Activated B cell treated with CpG ODN at 0.5 μM for 24 hours (primary cell): ENCODE data around the gene ANKS1A. TPM values are rescaled to one million over a fixed set of nuclear protein-coding genes. Genes with fewer than 3 reads are reported as not detected.
A peak's percentile ranks its signal among the peaks of the same experiment; 100 is the strongest.

Source experiments
- ATAC-seq: fragments of 200-7000 bp; cut with Tn5 transposase; one replicate; pipeline ENCODE4 v1.10.0; 2021; ENCODE audit warnings: low read depth, mild to moderate bottlenecking, moderate library complexity
- CTCF ChIA-PET: fragments of 350-600 bp; sonication (Branson Sonifier 250); formaldehyde crosslinking; loops from one replicate; lab custom pipeline; 2021; ENCODE audit warnings: antibody characterized with exemption; lab: Charles Lee
- POLR2A ChIA-PET: fragments of 350-600 bp; sonication (Branson Sonifier 250); formaldehyde crosslinking; loops from one replicate; lab custom pipeline; 2021; ENCODE audit warnings: antibody characterized with exemption; lab: Charles Lee
- DNase-seq: peaks from one replicate; pipeline ENCODE4 v3.0.0; 2022
- H3K27ac Mint-ChIP-seq: one replicate; pipeline ENCODE4 v1.8.0; 2020; ENCODE audit warnings: mixed read lengths
- H3K27me3 Mint-ChIP-seq: one replicate; pipeline ENCODE4 v1.8.0; 2021; ENCODE audit warnings: mixed read lengths
- H3K36me3 Mint-ChIP-seq: one replicate; pipeline ENCODE4 v1.8.0; 2021; ENCODE audit warnings: low read depth, mixed read lengths
- H3K4me1 Mint-ChIP-seq: one replicate; pipeline ENCODE4 v1.8.0; 2021; ENCODE audit warnings: mixed read lengths
- H3K4me3 Mint-ChIP-seq: one replicate; pipeline ENCODE4 v1.8.0; 2020; ENCODE audit warnings: mild to moderate bottlenecking, mixed read lengths
- H3K9me3 Mint-ChIP-seq: one replicate; pipeline ENCODE4 v1.8.0; 2020; ENCODE audit warnings: mixed read lengths
- intact Hi-C: fragments of 100-400 bp; cut with micrococcal nuclease; formaldehyde crosslinking; loops from one replicate; pipeline ENCODE4 v1.15.1; 2024
- total RNA-seq: library from RNA; stranded (reverse); gene quantifications from 2 replicates; pipeline ENCODE4 v1.2.3, GENCODE V29; 2022
- TF ChIP-seq, protein P1 (sequence below): fragments of 200-600 bp; IDR thresholded peaks from one replicate; pipeline ENCODE4 v1.8.0; 2022; ENCODE audit warnings: antibody characterized with exemption, mild to moderate bottlenecking

The ANKS1A gene
- total RNA-seq, 1 donor from 2014 or later = 12.6 TPM

DNA sequence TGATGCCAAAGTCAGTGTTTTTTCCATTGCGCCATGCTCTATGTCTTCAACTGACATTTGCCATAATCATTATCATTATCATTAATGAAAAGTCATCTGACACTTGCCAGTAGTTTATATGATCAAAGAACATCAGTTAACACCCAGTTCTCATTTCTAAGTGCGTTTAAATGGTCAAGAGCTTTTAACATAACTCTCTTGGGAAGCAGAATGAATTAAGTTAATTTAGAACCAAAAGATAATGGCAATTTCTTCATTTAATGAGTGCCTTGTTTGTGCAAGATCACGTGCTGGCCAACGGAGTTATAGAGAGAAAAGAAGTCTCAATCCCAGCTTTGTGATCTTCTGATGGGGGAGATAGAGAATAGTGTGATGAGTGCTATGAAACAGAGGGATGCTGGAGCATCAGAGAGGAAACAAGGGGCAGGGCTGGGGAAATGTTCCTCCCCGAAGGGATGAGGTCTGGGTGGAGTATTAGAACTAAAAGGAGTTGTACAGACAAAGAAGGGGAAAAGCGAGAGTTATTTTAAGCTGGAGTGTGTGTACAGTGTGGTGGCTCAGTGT is 20.3 kb downstream of the ANKS1A start:
- no peaks in the 10 kb centered on the region for H3K9me3 Mint-ChIP-seq
- no peak overlapping the region for H3K4me3 Mint-ChIP-seq
- DNase-seq (no peak), ATAC-seq (no peak)
- no peaks in the 10 kb centered on the region for H3K27me3 Mint-ChIP-seq
- TF ChIP-seq, protein P1, sequence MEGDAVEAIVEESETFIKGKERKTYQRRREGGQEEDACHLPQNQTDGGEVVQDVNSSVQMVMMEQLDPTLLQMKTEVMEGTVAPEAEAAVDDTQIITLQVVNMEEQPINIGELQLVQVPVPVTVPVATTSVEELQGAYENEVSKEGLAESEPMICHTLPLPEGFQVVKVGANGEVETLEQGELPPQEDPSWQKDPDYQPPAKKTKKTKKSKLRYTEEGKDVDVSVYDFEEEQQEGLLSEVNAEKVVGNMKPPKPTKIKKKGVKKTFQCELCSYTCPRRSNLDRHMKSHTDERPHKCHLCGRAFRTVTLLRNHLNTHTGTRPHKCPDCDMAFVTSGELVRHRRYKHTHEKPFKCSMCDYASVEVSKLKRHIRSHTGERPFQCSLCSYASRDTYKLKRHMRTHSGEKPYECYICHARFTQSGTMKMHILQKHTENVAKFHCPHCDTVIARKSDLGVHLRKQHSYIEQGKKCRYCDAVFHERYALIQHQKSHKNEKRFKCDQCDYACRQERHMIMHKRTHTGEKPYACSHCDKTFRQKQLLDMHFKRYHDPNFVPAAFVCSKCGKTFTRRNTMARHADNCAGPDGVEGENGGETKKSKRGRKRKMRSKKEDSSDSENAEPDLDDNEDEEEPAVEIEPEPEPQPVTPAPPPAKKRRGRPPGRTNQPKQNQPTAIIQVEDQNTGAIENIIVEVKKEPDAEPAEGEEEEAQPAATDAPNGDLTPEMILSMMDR = no peak
- CTCF ChIA-PET = no interaction called here
- H3K4me1 Mint-ChIP-seq = peaks cover 19% of the 10 kb centered on the region
- H3K27ac Mint-ChIP-seq = no peak overlapping the region
- intact Hi-C loops = no loop called here
- no peaks in the 10 kb centered on the region for H3K36me3 Mint-ChIP-seq
- POLR2A ChIA-PET = no interaction called here

DNA sequence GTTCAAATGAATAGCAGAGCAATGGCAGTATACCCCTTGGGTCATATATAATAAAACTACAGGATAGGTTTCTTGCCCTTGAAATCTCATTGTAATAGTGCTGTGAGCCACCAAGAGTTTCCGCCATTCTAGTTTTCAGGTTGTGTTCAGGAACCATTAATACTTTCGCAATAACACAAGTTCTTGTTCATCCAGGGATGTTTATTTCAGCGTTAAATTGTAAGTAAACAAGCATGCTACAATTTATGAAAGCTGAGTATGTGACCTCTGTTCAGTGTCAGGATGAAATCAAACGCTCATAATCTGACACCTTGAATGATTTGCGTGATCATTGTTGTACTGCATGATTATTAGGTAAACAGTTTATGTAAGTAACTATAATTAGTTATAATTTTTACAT is 22.8 kb downstream of the ANKS1A start:
- Mint-ChIP-seq H3K27ac (no peak overlapping the region), H3K36me3 (no peaks in the 10 kb centered on the region), H3K9me3 (no peaks in the 10 kb centered on the region), H3K4me3 (no peak overlapping the region), H3K27me3 (no peaks in the 10 kb centered on the region), H3K4me1 (peaks cover 19% of the 10 kb centered on the region)
- no peak for ATAC-seq
- no peak for DNase-seq
- CTCF ChIA-PET = no interaction called here
- intact Hi-C loops = no loop called here
- POLR2A ChIA-PET = interaction anchor here (1.0 kb wide), 1 partner anchor 23 kb away, joined by 4 read pairs; the partner anchor contains the start of gene ANKS1A
- TF ChIP-seq, protein P1 = no peak

DNA sequence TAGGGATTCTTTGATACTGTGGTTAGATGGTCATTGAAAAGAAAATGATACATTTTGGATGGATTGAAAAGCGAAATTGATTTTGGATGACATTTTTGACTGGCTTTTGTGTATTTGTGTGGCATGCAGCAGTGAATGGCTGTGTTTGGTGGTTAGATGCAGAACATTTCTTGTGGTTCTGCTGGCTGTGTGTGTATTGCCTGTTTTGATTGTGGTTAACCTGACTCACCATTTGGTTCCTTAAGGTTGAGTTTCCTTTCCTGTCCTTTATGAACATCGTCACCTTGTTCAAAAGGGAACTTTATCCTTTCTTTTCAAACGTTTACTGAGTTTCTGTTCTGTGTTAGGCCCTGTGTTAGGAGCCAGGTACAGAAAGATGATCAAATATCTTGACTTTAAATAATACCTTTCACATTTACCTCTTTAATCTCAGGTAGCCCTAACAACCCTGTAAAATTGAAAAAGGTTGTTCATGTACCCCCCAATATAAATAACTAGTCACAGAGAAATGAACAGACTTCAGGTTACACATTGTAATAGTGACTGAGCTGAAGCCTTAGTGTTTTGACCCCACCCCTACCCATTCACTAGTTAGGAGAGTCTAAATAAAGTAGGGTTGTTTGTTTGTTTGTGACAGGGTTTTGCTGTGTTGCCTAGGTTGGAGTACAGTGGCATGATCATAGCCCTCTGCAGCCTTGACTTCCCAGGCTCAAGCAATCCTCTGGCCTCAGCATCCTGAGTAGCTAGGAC is 23.8 kb downstream of the ANKS1A start:
- CTCF ChIA-PET = no interaction called here
- DNase-seq = no peak
- POLR2A ChIA-PET = no interaction called here

DNA sequence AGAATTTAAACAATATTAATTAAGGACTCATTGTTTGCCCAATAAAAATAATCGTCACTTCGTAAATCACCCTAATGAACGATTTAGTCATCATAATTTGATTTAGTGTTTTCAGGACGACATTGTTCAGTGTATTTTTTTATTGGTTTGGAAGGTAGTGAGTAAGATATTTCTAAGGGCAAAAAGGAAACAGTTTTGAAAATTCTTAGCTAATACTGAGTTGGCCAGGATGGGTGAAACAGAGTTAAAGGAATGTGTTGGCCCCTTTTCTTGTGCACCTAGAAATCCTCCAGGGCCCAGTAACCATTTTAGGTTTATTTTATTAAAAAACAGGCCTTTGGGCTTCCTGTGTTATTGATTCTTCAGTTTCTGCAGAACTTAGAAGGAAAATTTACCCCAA is 25.3 kb downstream of the ANKS1A start:
- peaks cover 19% of the 10 kb centered on the region for H3K4me1 Mint-ChIP-seq
- TF ChIP-seq, protein P1 = no peak
- no peak overlapping the region for H3K27ac Mint-ChIP-seq
- ChIA-PET POLR2A (no interaction called here), CTCF (no interaction called here)
- intact Hi-C loops = no loop called here
- DNase-seq (no peak), ATAC-seq (no peak)
- no peaks in the 10 kb centered on the region for H3K27me3 Mint-ChIP-seq
- H3K9me3 Mint-ChIP-seq = no peaks in the 10 kb centered on the region
- peaks cover 4% of the 10 kb centered on the region for H3K36me3 Mint-ChIP-seq
- no peak overlapping the region for H3K4me3 Mint-ChIP-seq

More for the DNA sequence above, 23.8 kb downstream of the ANKS1A start:
- Mint-ChIP-seq H3K27me3 (no peaks in the 10 kb centered on the region), H3K4me3 (no peak overlapping the region), H3K9me3 (no peaks in the 10 kb centered on the region), H3K27ac (no peak overlapping the region), H3K4me1 (peaks cover 19% of the 10 kb centered on the region), H3K36me3 (peaks cover 1% of the 10 kb centered on the region)
- TF ChIP-seq, protein P1 = no peak
- peak; percentile 40 for ATAC-seq
- intact Hi-C loops = no loop called here

DNA sequence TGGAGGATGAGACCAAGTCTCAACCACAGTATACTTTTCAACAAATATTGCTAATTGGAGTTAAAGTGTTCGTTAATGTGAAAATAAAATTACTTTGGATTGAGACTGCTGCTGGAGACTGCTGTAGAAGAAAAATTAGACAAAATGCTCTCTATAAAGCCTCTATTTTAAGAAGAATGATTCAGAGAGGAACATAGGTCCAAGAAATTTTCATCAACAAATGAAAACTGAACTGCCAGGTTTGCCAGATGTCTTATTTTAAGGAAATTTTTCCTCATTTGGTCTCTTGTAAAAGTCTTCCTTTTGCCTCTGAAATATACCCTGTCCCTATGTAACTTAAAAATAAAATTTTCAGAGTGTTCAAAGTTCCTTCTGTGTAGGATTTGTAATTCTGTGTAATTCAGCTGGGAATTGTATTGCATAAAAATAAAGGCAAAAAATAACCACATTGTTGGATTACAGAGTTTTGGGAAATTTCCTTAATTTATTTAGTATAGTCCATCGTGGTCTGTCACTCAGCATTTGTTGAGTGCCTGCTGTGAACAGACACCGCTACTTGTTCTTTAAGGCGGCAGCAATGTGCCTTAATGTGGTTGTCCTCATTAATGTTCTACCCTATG is 27.4 kb downstream of the ANKS1A start:
- DNase-seq = no peak
- no peak overlapping the region for H3K4me3 Mint-ChIP-seq
- peaks cover 16% of the 10 kb centered on the region for H3K4me1 Mint-ChIP-seq
- H3K27me3 Mint-ChIP-seq = no peaks in the 10 kb centered on the region
- no peak for ATAC-seq
- TF ChIP-seq, protein P1 = no peak
- H3K27ac Mint-ChIP-seq = no peak overlapping the region
- CTCF ChIA-PET = no interaction called here
- peaks cover 4% of the 10 kb centered on the region for H3K36me3 Mint-ChIP-seq
- intact Hi-C loops = no loop called here
- POLR2A ChIA-PET = no interaction called here
- no peaks in the 10 kb centered on the region for H3K9me3 Mint-ChIP-seq
